Uterus (tissue), 4 donors: ENCODE measurements around the gene FBXO30. TPM values are rescaled to one million over a fixed set of nuclear protein-coding genes. Genes with fewer than 3 reads are reported as not detected.

ENCODE experiments used
- DNase-seq, 2 donors: peaks; one replicate each; pipeline ENCODE4 v3.0.0-alpha.2; 2019 to 2020
- H3K27ac ChIP-seq, 2 donors: fragments of 200-600 bp; sonication (generic); 1 replicate in 1 of 2; 2 replicates in 1 of 2; pipeline ENCODE4 v1.5.1; 2016 to 2018
- H3K27me3 ChIP-seq, 2 donors: fragments of 200-600 bp; sonication (generic); one replicate each; pipeline ENCODE4 v1.5.1; 2018 to 2019; ENCODE audit warnings: control low read depth in 1 of 2
- H3K36me3 ChIP-seq, 2 donors: fragments of 200-600 bp; sonication (generic); one replicate each; pipeline ENCODE4 v1.5.1; 2019; ENCODE audit warnings: control low read depth in 1 of 2
- H3K4me1 ChIP-seq, 2 donors: fragments of 200-600 bp; sonication (generic); one replicate each; pipeline ENCODE4 v1.5.1; 2018 to 2019; ENCODE audit warnings: control low read depth in 1 of 2
- H3K4me3 ChIP-seq, 2 donors: fragments of 200-600 bp; sonication (generic); 1 replicate in 1 of 2; 2 replicates in 1 of 2; pipeline ENCODE4 v1.5.1; 2018 to 2019; ENCODE audit warnings: mild to moderate bottlenecking in 1 of 2
- H3K9me3 ChIP-seq, 2 donors: fragments of 200-600 bp; sonication (generic); one replicate each; pipeline ENCODE4 v1.5.1; 2019; ENCODE audit warnings: control low read depth in 1 of 2
- POLR2A ChIP-seq, 2 donors: fragments of 450-650 bp; IDR thresholded peaks; one replicate each; pipeline ENCODE4 v1.6.1; 2016; ENCODE audit warnings: antibody characterized with exemption in 2 of 2, mild to moderate bottlenecking in 1 of 2, moderate library complexity in 1 of 2
- intact Hi-C: fragments of 100-400 bp; cut with DNase I; formaldehyde crosslinking; loops from one replicate; pipeline ENCODE4 v1.15.1; 2023; ENCODE audit warnings: low total_unique reads
- total RNA-seq, 4 donors: library from RNA; depleted of rRNA in 3 of 4; stranded (reverse); fragments of >200 nt in 3 of 4; gene quantifications; one replicate each; pipeline versions ENCODE4 v1.1.0 to v1.2.4, GENCODE V29; 2014 to 2023
- TF ChIP-seq, protein P1 (sequence below), 4 experiments: fragments of 200-600 bp in 2 of 4; fragments of 450-650 bp in 2 of 4; sonication (generic) in 2 of 4; IDR thresholded peaks; one replicate each; pipeline ENCODE4 v1.5.1; 2016 to 2019; ENCODE audit warnings: antibody characterized with exemption in 4 of 4, mild to moderate bottlenecking in 2 of 4, moderate library complexity in 1 of 4
- donor health status: DM: yes; HTN: yes; CAD: no.

The FBXO30 gene
- total RNA-seq, 4 donors from 2014 or later = 11.0 to 30.5 (median 15.7) TPM

DNA sequence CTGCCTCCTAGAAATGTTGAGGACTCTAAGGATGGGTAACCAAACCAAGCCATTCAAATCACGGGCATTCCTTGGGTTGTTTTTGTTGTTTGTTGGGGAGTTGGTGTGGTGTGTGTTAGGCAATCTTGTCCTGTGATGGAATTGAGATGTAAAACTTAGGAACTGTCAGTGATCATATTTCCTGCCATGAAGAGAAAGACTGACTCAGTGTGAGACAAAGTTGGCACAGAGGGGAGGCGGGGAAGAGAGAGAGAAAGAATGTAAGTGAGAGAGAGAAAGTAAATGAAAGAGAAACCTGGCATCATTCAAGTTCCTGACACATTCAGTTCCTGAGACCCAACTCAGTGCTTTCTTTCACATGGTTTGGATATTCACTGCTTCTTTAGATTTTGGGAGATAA, 21.6 kb upstream of the FBXO30 start:
- Histone ChIP-seq H3K4me3 (no peak overlapping the region), H3K27ac (no peak overlapping the region), H3K9me3 (no peaks in the 10 kb centered on the region), H3K4me1 (no peaks in the 10 kb centered on the region), H3K27me3 (no peaks in the 10 kb centered on the region), H3K36me3 (no peaks in the 10 kb centered on the region)
- TF ChIP-seq POLR2A (IDR thresholded peaks at IDR 0.05) = no peak
- TF ChIP-seq, protein P1, sequence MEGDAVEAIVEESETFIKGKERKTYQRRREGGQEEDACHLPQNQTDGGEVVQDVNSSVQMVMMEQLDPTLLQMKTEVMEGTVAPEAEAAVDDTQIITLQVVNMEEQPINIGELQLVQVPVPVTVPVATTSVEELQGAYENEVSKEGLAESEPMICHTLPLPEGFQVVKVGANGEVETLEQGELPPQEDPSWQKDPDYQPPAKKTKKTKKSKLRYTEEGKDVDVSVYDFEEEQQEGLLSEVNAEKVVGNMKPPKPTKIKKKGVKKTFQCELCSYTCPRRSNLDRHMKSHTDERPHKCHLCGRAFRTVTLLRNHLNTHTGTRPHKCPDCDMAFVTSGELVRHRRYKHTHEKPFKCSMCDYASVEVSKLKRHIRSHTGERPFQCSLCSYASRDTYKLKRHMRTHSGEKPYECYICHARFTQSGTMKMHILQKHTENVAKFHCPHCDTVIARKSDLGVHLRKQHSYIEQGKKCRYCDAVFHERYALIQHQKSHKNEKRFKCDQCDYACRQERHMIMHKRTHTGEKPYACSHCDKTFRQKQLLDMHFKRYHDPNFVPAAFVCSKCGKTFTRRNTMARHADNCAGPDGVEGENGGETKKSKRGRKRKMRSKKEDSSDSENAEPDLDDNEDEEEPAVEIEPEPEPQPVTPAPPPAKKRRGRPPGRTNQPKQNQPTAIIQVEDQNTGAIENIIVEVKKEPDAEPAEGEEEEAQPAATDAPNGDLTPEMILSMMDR (IDR thresholded peaks at IDR 0.05) = no peak
- no peak for DNase-seq
- intact Hi-C loops = no loop called here

DNA sequence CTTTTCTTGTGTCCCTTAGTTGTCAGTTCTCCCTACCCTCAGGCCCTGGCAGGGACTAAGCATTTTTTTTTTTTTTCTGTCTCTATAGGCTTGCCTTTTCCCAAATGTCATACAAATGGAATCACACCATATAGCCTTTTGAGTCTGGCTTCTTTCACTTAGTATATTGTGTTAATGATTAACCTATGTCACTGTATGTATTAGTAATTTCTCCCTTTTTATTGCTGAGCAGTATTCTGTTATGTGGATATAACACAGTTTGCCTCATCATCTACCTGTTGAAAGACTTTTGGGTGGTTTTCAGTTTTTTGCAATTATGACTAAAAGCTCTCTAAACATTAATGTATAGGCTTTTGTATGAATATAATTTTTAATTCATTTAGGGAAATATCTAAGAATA, 16.0 kb upstream of the FBXO30 start:
- intact Hi-C loops = no loop called here
- H3K4me3 ChIP-seq = no peak overlapping the region
- TF ChIP-seq POLR2A (IDR thresholded peaks at IDR 0.05) = no peak
- TF ChIP-seq, protein P1 (IDR thresholded peaks at IDR 0.05) = no peak
- no peaks in the 10 kb centered on the region for H3K9me3 ChIP-seq
- no peaks in the 10 kb centered on the region for H3K27me3 ChIP-seq
- H3K27ac ChIP-seq = no peak overlapping the region
- DNase-seq = no peak
- no peaks in the 10 kb centered on the region for H3K4me1 ChIP-seq
- H3K36me3 ChIP-seq = no peaks in the 10 kb centered on the region

DNA sequence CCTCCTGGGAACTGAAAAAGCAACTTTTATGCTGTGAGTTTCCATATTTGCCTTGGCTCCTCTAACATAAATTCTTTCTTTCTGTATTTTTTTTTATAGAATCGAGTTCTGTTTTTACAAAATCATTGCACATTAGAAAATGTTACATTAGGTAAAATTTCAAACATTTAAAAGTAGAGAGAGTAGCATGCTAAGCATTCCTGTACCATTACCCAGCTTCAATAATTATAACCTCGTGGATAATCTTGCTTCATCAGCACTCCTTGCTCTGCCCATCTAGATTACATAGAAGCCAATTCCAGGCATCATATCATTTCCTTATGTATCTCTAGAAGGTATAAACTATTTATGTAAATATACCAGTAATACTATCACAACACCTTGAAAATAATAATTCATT, 15.4 kb upstream of the FBXO30 start:
- H3K27ac ChIP-seq = no peak overlapping the region
- no peaks in the 10 kb centered on the region for H3K4me1 ChIP-seq
- H3K27me3 ChIP-seq = no peaks in the 10 kb centered on the region
- TF ChIP-seq, protein P1 (IDR thresholded peaks at IDR 0.05) = no peak
- no peak for TF ChIP-seq POLR2A (IDR thresholded peaks at IDR 0.05)
- no peak for DNase-seq
- H3K36me3 ChIP-seq = no peaks in the 10 kb centered on the region
- intact Hi-C loops = no loop called here
- H3K4me3 ChIP-seq = no peak overlapping the region
- no peaks in the 10 kb centered on the region for H3K9me3 ChIP-seq

DNA sequence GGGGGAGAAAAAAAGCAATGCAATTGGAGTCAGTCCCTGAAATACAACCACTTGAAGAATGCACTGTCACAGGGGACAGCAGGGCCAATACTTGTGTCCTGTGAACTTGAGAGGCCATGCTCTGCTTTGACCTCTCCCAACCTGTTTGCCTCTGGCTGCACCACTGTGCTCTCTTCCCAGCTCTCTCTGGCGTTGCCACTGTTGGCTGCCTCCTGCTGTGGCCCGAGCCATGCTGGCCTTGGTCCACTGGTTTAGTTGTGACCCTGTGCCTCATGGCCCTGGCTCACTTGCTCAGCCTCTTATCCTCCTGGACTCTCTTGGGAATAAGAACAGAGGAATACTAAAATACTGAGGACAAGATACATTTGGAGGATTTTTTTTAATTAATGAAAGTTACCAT, 14.5 kb upstream of the FBXO30 start:
- intact Hi-C loops = no loop called here
- Histone ChIP-seq H3K27ac (no peak overlapping the region), H3K9me3 (no peaks in the 10 kb centered on the region), H3K27me3 (no peaks in the 10 kb centered on the region), H3K4me3 (no peak overlapping the region), H3K36me3 (no peaks in the 10 kb centered on the region), H3K4me1 (no peaks in the 10 kb centered on the region)
- TF ChIP-seq, protein P1 (IDR thresholded peaks at IDR 0.05) = no peak
- TF ChIP-seq POLR2A (IDR thresholded peaks at IDR 0.05) = no peak
- no peak for DNase-seq

DNA sequence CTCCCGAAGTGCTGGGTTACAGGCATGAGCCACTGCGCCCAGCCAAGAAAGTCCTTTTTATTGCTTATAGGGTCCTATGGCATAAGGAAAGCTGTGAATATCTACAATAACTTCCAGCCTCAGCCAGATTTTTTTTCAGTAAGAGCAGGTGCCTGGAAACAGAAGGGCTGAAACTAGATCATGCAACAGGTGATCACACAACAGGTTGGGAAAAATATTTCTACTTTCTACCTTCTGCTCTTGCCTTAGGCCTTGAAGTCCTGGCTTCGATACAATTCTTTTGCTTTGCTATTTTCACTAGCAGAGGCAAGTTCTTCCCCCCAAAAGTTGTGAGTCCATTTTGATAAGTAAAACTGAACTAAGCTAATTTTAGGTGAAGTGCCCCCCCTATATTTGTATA, 9.7 kb upstream of the FBXO30 start:
- Histone ChIP-seq H3K4me3 (no peak overlapping the region), H3K27ac (no peak overlapping the region), H3K27me3 (no peaks in the 10 kb centered on the region), H3K9me3 (no peaks in the 10 kb centered on the region), H3K4me1 (no peaks in the 10 kb centered on the region), H3K36me3 (no peaks in the 10 kb centered on the region)
- DNase-seq = no peak
- intact Hi-C loops = no loop called here
- TF ChIP-seq, protein P1 (IDR thresholded peaks at IDR 0.05) = no peak
- TF ChIP-seq POLR2A (IDR thresholded peaks at IDR 0.05) = no peak
